SK-N-SH treated with all-trans-retinoic acid at 6 μM for 48 hours (cell line): ENCODE measurements around the gene IMPG2.

ENCODE experiments used
- ATAC-seq: fragments of 200-7000 bp; cut with Tn5 transposase; 3 replicates; pipeline ENCODE4 v1.9.1; 2020; ENCODE audit warnings: mild to moderate bottlenecking, moderate library complexity
- ARNTL ChIP-seq: fragments of 450-650 bp; formaldehyde crosslinking; IDR thresholded peaks from 2 replicates; pipeline ENCODE4 v1.5.0; 2020; ENCODE audit warnings: low read depth, mild to moderate bottlenecking, moderate library complexity, borderline replicate concordance
- BACH2 ChIP-seq: fragments of 250-450 bp; sonication (Bioruptor Pico); IDR thresholded peaks from 2 replicates; pipeline ENCODE4 v1.9.0; 2021; ENCODE audit warnings: mild to moderate bottlenecking, borderline replicate concordance
- CREB5 ChIP-seq: fragments of 250-450 bp; sonication (Bioruptor Pico); IDR thresholded peaks from 2 replicates; pipeline ENCODE4 v1.5.1; 2020; ENCODE audit warnings: low read depth, mild to moderate bottlenecking, moderate library complexity
- CSDC2 ChIP-seq: fragments of 250-450 bp; sonication (Bioruptor Pico); IDR thresholded peaks from 2 replicates; pipeline ENCODE4 v1.5.0; 2020; ENCODE audit warnings: mild to moderate bottlenecking, moderate library complexity
- CSRNP3 ChIP-seq: fragments of 250-450 bp; sonication (Bioruptor Pico); IDR thresholded peaks from 2 replicates; pipeline ENCODE4 v1.5.1; 2021; ENCODE audit warnings: mild to moderate bottlenecking, moderate library complexity
- ESRRG ChIP-seq: fragments of 250-450 bp; sonication (Bioruptor Pico); IDR thresholded peaks from 2 replicates; pipeline ENCODE4 v1.6.1; 2021; ENCODE audit warnings: mild to moderate bottlenecking
- GLIS3 ChIP-seq: fragments of 250-450 bp; sonication (Bioruptor Pico); IDR thresholded peaks from 2 replicates; pipeline ENCODE4 v1.5.0; 2020; ENCODE audit warnings: mild to moderate bottlenecking, moderate library complexity
- ISL1 ChIP-seq: fragments of 250-450 bp; sonication (Bioruptor Pico); IDR thresholded peaks from 2 replicates; pipeline ENCODE4 v2.1.2; 2022; ENCODE audit warnings: mild to moderate bottlenecking, moderate library complexity
- PATZ1 ChIP-seq: fragments of 250-450 bp; sonication (Bioruptor Pico); IDR thresholded peaks from 2 replicates; pipeline ENCODE4 v1.8.0; 2020; ENCODE audit warnings: mild to moderate bottlenecking, moderate library complexity, borderline replicate concordance
- POU6F1 ChIP-seq: fragments of 250-450 bp; sonication (Bioruptor Pico); IDR thresholded peaks from 2 replicates; pipeline ENCODE4 v1.8.0; 2021; ENCODE audit warnings: low read depth, mild to moderate bottlenecking, moderate library complexity, borderline replicate concordance
- PPARA ChIP-seq: fragments of 250-450 bp; sonication (Bioruptor Pico); IDR thresholded peaks from 2 replicates; pipeline ENCODE4 v1.5.0; 2020; ENCODE audit warnings: mild to moderate bottlenecking, borderline replicate concordance
- RARB ChIP-seq: fragments of 250-450 bp; sonication (Bioruptor Pico); IDR thresholded peaks from 2 replicates; pipeline ENCODE4 v1.8.0; 2021; ENCODE audit warnings: mild to moderate bottlenecking, moderate library complexity
- SNAI2 ChIP-seq: fragments of 250-450 bp; sonication (Bioruptor Pico); IDR thresholded peaks from 2 replicates; pipeline ENCODE4 v1.5.0; 2020; ENCODE audit warnings: mild to moderate bottlenecking, moderate library complexity
- TCF4 ChIP-seq: fragments of 250-450 bp; sonication (Bioruptor Pico); IDR thresholded peaks from 2 replicates; pipeline ENCODE4 v1.8.0; 2021; ENCODE audit warnings: mild to moderate bottlenecking, moderate library complexity, borderline replicate concordance
- TOX ChIP-seq: fragments of 250-450 bp; sonication (Bioruptor Pico); IDR thresholded peaks from 2 replicates; pipeline ENCODE4 v1.8.0; 2021; ENCODE audit warnings: mild to moderate bottlenecking, moderate library complexity, borderline replicate concordance
- ZC3H10 ChIP-seq: fragments of 250-450 bp; sonication (Bioruptor Pico); IDR thresholded peaks from 2 replicates; pipeline ENCODE4 v1.5.1; 2021; ENCODE audit warnings: mild to moderate bottlenecking, moderate library complexity
- ZFP3 ChIP-seq: fragments of 250-450 bp; sonication (Bioruptor Pico); IDR thresholded peaks from 2 replicates; pipeline ENCODE4 v1.5.0; 2020; ENCODE audit warnings: mild to moderate bottlenecking, moderate library complexity
- ZFP30 ChIP-seq: fragments of 450-650 bp; formaldehyde crosslinking; IDR thresholded peaks from 2 replicates; pipeline ENCODE4 v1.5.0; 2022; ENCODE audit warnings: mild to moderate bottlenecking, moderate library complexity
- ZNF565 ChIP-seq: fragments of 450-650 bp; formaldehyde crosslinking; conservative IDR thresholded peaks from 2 replicates; pipeline ENCODE4 v1.5.0; 2020; ENCODE audit warnings: low read depth, mild to moderate bottlenecking, moderate library complexity

Gene IMPG2

GRCh38 chr3:101177577-101177976, 142.8 kb downstream of the IMPG2 start:
- TF ChIP-seq ZFP30 (CRISPR knock-in tag) = no peak
- no peak for TF ChIP-seq GLIS3 (CRISPR knock-in tag)
- no peak for TF ChIP-seq CREB5 (CRISPR knock-in tag)
- no peak for TF ChIP-seq CSRNP3 (CRISPR knock-in tag)
- no peak for TF ChIP-seq CSDC2 (CRISPR knock-in tag)
- TF ChIP-seq ZNF565 = no peak
- TF ChIP-seq ARNTL = no peak
- TF ChIP-seq ISL1 (CRISPR knock-in tag) = no peak
- TF ChIP-seq SNAI2 (CRISPR knock-in tag) = no peak
- TF ChIP-seq ESRRG (CRISPR knock-in tag) = no peak
- TF ChIP-seq RARB = no peak
- TF ChIP-seq TOX (CRISPR knock-in tag) = no peak
- TF ChIP-seq TCF4 (CRISPR knock-in tag) = no peak
- no peak for TF ChIP-seq POU6F1 (CRISPR knock-in tag)
- no peak for TF ChIP-seq ZC3H10 (CRISPR knock-in tag)
- TF ChIP-seq PPARA (CRISPR knock-in tag) = no peak
- TF ChIP-seq PATZ1 (CRISPR knock-in tag) = no peak
- no peak for TF ChIP-seq ZFP3 (CRISPR knock-in tag)
- TF ChIP-seq BACH2 (CRISPR knock-in tag) = no peak
- no peak for ATAC-seq
